Ureter (tissue), 1 donor: Measurements from ENCODE around the gene ELFN1. TPM values are rescaled to one million over a fixed set of nuclear protein-coding genes. Genes with fewer than 3 reads are reported as not detected.

Experiments
- DNase-seq: peaks from one replicate; pipeline ENCODE4 v3.0.0-alpha.2; 2020; ENCODE audit warnings: low spot score
- total RNA-seq: library from RNA; stranded (reverse); gene quantifications from one replicate; pipeline ENCODE4 v1.2.4, GENCODE V29; 2023
- donor health status: DM: yes; HTN: yes; CAD: no.

The ELFN1 gene
- total RNA-seq, 1 donor from 2014 or later: 1.7 TPM

DNA sequence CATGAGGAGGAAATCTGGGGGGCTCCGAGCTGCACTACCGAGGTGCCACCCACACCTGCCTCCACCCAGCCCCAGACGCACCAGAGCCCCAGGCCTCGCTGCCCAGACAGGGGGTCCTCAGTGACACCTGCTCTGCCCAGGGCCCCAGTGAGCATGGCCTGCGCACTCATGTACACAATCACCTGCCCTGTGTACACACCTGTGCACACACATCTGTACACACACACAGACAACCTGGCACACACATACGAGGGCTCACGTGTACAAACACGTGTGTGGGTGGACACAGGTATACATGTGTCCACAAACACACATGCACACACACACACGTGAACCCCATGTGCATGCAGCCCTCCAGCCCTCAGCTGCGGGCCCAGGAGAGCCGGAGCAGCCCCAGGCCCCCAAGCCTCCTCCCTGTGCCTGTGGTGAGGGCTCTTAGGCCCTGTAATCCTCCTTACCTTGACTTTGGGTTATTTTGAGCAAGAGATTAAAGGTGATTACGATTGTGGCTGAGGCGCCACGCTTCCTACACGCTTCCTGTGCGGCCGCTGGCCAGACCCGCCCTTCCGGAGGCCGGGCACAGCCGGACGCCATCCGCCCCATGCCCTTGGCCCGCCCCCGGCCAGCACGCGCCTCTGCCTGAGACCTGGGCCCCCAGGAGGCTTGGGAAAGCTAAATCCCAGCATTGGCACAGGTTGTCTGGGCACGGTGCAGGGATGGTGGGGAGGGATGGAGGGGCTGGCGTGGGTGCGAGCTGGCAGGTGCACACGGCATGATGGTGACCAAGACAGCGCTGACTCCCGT is 71.9 kb downstream of the ELFN1 start:
- no peak for DNase-seq

GRCh38 chr7:1742555-1743303 is 72.7 kb downstream of the ELFN1 start:
- DNase-seq: peak; percentile 69

- DNase-seq: no peak
Measured at GRCh38 chr7:1743481-1744230, 73.6 kb downstream of the ELFN1 start.

GRCh38 chr7:1744296-1745017 is 74.4 kb downstream of the ELFN1 start:
- DNase-seq: no peak

DNA sequence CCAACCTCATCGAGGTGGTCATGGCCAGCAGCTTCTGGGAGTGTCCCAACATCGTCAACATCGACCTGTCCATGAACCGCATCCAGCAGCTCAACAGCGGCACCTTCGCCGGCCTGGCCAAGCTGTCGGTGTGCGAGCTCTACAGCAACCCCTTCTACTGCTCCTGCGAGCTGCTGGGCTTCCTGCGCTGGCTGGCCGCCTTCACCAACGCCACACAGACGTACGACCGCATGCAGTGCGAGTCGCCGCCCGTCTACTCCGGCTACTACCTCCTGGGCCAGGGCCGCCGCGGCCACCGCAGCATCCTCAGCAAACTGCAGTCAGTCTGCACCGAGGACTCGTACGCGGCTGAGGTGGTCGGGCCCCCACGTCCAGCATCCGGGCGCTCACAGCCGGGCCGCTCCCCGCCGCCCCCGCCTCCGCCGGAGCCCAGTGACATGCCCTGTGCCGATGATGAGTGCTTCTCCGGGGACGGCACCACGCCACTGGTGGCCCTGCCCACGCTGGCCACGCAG is 75.0 kb downstream of the ELFN1 start:
- DNase-seq: no peak

DNA sequence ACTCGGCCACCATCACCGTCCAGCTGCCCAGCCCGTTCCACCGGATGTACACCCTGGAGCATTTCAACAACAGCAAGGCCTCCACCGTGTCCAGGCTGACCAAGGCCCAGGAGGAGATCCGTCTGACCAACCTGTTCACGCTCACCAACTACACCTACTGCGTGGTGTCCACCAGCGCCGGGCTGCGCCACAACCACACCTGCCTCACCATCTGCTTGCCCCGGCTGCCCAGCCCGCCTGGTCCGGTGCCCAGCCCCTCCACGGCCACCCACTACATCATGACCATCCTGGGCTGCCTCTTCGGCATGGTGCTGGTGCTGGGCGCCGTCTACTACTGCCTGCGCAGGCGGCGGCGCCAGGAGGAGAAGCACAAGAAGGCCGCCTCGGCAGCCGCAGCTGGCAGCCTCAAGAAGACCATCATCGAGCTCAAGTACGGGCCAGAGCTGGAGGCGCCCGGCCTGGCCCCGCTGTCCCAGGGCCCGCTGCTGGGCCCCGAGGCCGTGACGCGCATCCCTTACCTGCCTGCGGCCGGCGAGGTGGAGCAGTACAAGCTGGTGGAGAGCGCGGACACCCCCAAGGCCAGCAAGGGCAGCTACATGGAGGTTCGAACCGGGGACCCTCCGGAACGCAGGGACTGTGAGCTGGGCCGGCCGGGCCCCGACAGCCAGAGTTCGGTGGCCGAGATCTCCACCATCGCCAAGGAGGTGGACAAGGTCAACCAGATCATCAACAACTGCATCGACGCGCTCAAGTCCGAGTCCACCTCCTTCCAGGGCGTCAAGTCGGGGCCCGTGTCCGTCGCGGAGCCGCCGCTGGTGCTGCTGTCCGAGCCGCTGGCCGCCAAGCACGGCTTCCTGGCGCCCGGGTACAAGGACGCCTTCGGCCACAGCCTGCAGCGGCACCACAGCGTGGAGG is 75.8 kb downstream of the ELFN1 start:
- DNase-seq: no peak

- DNase-seq: no peak
Measured at GRCh38 chr7:1746491-1746975, 76.5 kb downstream of the ELFN1 start.

DNA sequence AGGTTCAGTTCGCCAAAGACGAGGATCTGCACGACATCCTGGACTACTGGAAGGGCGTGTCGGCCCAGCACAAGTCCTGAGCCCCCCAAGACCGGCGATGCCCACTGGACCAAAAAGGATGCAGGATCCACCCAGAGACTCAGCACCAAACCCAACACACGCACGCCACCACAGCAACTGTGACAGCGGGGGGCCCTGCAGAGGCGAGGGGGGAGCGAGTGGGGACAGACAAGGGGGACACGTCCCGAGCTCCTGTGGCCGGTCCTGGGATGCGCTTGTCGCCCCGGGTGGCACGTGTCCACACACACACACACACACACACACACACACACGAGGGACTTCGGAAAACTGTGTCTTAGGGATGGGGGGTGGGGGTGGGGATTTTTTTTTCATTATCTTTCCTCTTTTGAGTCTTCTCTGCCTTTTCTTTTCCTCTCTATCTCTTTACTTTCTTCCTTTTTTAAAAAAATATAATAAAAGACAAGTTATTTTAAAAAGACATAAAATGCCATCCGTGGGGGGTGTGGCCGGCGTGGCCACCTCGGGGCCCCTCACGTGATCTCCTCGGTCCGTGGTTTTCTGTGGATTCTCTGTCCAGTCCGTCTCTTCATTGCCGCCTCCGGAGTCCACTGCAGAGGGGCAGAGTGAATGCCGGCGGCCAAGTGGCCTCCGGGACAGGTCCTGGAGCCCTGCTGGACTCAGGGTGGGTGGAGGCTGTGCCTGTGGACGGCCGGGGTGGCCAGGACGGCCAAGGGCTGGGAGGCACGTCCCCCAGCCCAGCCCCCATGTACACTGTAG is 77.1 kb downstream of the ELFN1 start:
- no peak for DNase-seq

DNA sequence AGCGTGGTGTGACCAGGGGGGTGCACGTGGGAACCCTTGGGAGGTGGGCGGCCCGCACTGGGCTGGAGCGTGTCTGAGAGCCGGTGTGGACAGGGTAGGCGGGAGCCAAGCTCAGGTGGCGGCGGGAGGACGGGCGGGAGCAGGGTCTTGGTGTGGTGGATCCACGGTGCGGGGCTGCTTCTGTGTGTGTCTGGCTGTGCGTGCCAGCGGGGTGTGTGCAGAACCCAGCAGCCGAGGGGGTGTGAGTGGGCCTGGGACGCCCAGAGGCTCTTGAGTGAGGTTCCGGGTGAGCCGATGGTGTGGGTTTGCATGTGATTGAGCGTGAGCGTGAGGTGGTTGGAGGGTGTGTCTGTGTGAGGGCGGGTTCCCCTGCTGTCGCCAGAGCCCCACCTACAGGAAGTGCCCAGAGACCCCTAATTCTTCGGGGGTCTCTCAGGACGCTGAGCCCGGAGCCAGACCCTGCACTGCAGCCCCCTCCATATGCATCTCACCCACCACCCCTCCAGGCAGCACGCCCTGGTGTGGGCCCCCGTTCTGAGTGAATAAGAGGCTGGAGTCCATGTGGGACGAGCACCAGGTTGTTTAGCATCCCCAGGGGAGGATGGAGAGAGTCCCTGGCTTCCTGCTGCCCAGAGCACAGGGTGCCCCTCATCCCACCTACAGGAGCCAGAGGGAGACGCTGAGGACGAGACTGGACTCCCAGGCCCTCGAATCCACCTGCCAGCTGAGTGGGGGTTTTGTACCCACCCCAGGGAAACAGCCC is 78.2 kb downstream of the ELFN1 start:
- DNase-seq: no peak

GRCh38 chr7:1748839-1749173 is 78.7 kb downstream of the ELFN1 start:
- no peak for DNase-seq

DNA sequence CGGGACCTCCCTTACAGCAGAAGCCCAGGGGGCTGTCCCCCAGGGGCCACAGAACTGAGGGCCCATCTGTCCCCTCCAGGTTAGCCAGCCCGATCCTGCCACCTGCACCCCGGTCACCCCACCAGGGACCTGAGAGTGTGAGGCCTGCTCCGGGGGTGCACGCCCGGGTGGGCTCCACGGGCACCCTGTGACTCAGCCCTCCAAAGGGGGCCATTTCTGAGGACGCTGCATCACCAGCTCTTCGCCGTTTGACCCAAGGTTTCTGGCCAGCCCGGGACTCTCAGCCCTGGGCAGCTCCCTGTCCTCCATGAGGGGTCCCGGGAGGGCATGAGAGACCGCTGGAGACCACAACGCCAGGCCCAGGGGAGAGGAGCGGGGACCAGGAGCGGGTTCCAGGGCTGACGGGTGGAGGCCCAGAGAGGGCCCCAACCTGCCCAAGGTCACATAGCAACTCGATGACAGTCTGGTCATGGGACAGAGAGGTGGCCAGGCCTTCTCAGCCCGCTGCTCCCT is 79.3 kb downstream of the ELFN1 start:
- no peak for DNase-seq

- no peak for DNase-seq
Measured at GRCh38 chr7:1749864-1750466, 79.9 kb downstream of the ELFN1 start.

- DNase-seq: no peak
Measured at GRCh38 chr7:1750541-1751021, 80.5 kb downstream of the ELFN1 start.

GRCh38 chr7:1752111-1752510 is 82.0 kb downstream of the ELFN1 start:
- no peak for DNase-seq

- DNase-seq: no peak
Measured at GRCh38 chr7:1752771-1753563, 82.9 kb downstream of the ELFN1 start.

GRCh38 chr7:1753564-1753867 is 83.4 kb downstream of the ELFN1 start:
- no peak for DNase-seq

DNA sequence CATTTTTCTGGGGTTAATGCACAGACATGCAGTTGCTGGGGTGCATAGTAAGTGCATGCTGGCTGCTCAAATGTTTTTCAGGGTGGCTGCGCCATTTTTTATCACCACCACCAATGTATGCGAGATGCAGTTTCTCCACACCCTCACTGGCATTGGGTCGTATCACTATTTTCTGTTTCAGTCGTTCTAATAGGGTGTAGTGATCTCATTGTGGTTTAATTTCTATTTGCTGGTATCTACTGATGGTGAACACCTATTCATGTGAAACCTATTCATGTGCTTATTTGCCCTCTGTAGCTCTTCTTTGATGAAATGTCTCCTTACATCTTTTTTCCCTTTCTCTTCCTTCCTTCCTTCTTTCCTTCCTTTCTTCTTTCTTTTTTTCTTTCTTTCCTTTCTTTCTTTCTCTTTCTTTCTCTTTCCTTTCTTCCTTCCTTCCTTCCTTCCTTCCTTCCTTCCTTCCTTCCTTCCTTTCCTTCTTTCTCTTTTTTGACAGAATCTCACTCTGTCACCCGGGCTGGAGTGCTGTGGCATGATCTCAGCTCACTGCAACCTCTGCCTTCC is 84.3 kb downstream of the ELFN1 start:
- DNase-seq: no peak
